NCI-H69 (cell line): ENCODE measurements around the gene SP140.
"Not testable (repeated sequence)": the region's sequence is repeated elsewhere in the genome, so short reads cannot be mapped to it uniquely, and the experiment has no call there.

Source experiments
- DNase-seq: peaks from one replicate; lab custom pipeline; 2025; lab: John Stamatoyannopoulos, UW

SP140 gene

GRCh38 chr2:230326453-230327417 is 101.2 kb downstream of the SP140 start, which contains the start of gene SP140L:
TSS of gene SP140L (plus strand) at chr2:230327193. CDS start at chr2:230327270, 77 bp downstream.
- DNase-seq = peak; percentile 12

GRCh38 chr2:230327418-230328154 is 102.0 kb downstream of the SP140 start:
- DNase-seq = peak; percentile 52

- no peak for DNase-seq
Observed at GRCh38 chr2:230328155-230328458, 102.6 kb downstream of the SP140 start.

- no peak for DNase-seq
Observed at GRCh38 chr2:230329946-230330605, 104.5 kb downstream of the SP140 start.

GRCh38 chr2:230330725-230331124 is 105.2 kb downstream of the SP140 start:
- no peak for DNase-seq

- DNase-seq = no peak
Observed at GRCh38 chr2:230335461-230335863, 109.9 kb downstream of the SP140 start.

GRCh38 chr2:230335864-230336506 is 110.4 kb downstream of the SP140 start:
- DNase-seq = no peak

- DNase-seq = not testable (repeated sequence)
Observed at GRCh38 chr2:230341936-230342528, 116.5 kb downstream of the SP140 start.

- not testable (repeated sequence) for DNase-seq
Observed at GRCh38 chr2:230343041-230343624, 117.6 kb downstream of the SP140 start.

- DNase-seq = no peak
Observed at GRCh38 chr2:230343747-230344146, 118.2 kb downstream of the SP140 start.

- DNase-seq = no peak
Observed at GRCh38 chr2:230346465-230346864, 120.9 kb downstream of the SP140 start.

- DNase-seq = no peak
Observed at GRCh38 chr2:230346921-230347533, 121.5 kb downstream of the SP140 start.

GRCh38 chr2:230347659-230348305 is 122.2 kb downstream of the SP140 start:
- DNase-seq = no peak

GRCh38 chr2:230348787-230349186 is 123.3 kb downstream of the SP140 start:
- no peak for DNase-seq

- no peak for DNase-seq
Observed at GRCh38 chr2:230356084-230356483, 130.5 kb downstream of the SP140 start.

GRCh38 chr2:230358305-230358704 is 132.8 kb downstream of the SP140 start:
- DNase-seq = no peak

- DNase-seq = no peak
Observed at GRCh38 chr2:230360028-230360427, 134.5 kb downstream of the SP140 start.

- no peak for DNase-seq
Observed at GRCh38 chr2:230362030-230362691, 136.6 kb downstream of the SP140 start.
